ENCODE results near the gene SEMA4G. TPM values are rescaled to one million over a fixed set of nuclear protein-coding genes. Genes with fewer than 3 reads are reported as not detected.

The SEMA4G gene
- total and polyA plus RNA-seq, 2 of the 8 experiments (the other 6 are each of a cell fraction or from before 2014, with no cell fraction given), result 7.1 to 18.2 TPM

- Histone ChIP-seq H3K79me2 (ENCODE audit: control insufficient read depth in 1 of 2, insufficient read depth in 2 of 2, low read length in 2 of 2) (peaks cover 0 to 33% of the 10 kb centered on the region in 2 experiments; a peak in 2 of 4 replicates), H3K4ac (replicated peaks; ENCODE audit: insufficient read length, low read depth, low read length) (peak within 1 kb of the TSS; percentile 99), H2BK5ac (ENCODE audit: low read depth, low read length) (peak within 1 kb of the TSS; percentile 98), H4K91ac (replicated peaks; ENCODE audit: insufficient read length, low read length) (peak within 1 kb of the TSS; percentile 97), H3K14ac (ENCODE audit: insufficient read length) (no peak within 1 kb of the TSS), H3K56ac (replicated peaks; ENCODE audit: insufficient read length, low read depth, low read length) (peak within 1 kb of the TSS; percentile 71), H3K27ac (ENCODE audit: low read depth, low read length) (peak within 1 kb of the TSS; percentile 84), H4K8ac (ENCODE audit: extremely low read depth, insufficient read depth, low read length) (peak within 1 kb of the TSS; percentile 97), H2BK20ac (ENCODE audit: low read length) (peak within 1 kb of the TSS; percentile 80; the same call in 1 of the 2 replicates), H2AK5ac (ENCODE audit: low read depth, low read length) (peak within 1 kb of the TSS; percentile 76), H3K9ac (replicated peaks in 1 of 4; ENCODE audit: extremely low read depth in 1 of 4, low read depth in 3 of 4, low read length in 3 of 4) (peak within 1 kb of the TSS; percentile 80 to 94 (median 88)), H3K36me3 (ENCODE audit: control insufficient read depth in 2 of 4, insufficient read depth in 4 of 4, low read length in 3 of 4) (peaks cover 2 to 22% (median 13%) of the 10 kb centered on the region in 4 experiments; a peak in 5 of 8 replicates), H2BK12ac (ENCODE audit: low read depth, low read length) (peak within 1 kb of the TSS; percentile 98), H3K4me2 (ENCODE audit: insufficient read depth in 1 of 2, low read depth in 2 of 2, low read length in 2 of 2) (peak within 1 kb of the TSS; percentile 93 to 99), H3K9me3 (ENCODE audit: insufficient read depth in 2 of 2, low read depth in 1 of 2, low read length in 1 of 2) (no peaks in the 10 kb centered on the region), H3K4me1 (replicated peaks in 1 of 4; ENCODE audit: control insufficient read depth in 3 of 4, insufficient read depth in 4 of 4, low read length in 3 of 4) (peaks cover 4 to 24% (median 14%) of the 10 kb centered on the region in 4 experiments), H3K23ac (ENCODE audit: insufficient read length) (no peak within 1 kb of the TSS), H4K5ac (ENCODE audit: insufficient read length, low read depth, low read length) (peak within 1 kb of the TSS; percentile 46), H3K4me3 (ENCODE audit: extremely low read depth in 1 of 4, insufficient read depth in 2 of 4, low read depth in 3 of 4, low read length in 4 of 4) (peak within 1 kb of the TSS; percentile 75 to 90 (median 76)), H2BK120ac (replicated peaks; ENCODE audit: low read depth, low read length) (peak within 1 kb of the TSS; percentile 7), H3K27me3 (replicated peaks in 1 of 4; ENCODE audit: control insufficient read depth in 3 of 4, extremely low read depth in 1 of 4, insufficient read depth in 3 of 4, low read length in 3 of 4) (no peaks in the 10 kb centered on the region), H4K20me1 (replicated peaks in 1 of 2; ENCODE audit: control insufficient read depth in 1 of 2, insufficient read depth in 2 of 2, low read length in 2 of 2) (peaks cover 0 to 10% of the 10 kb centered on the region in 2 experiments), H2AFZ (ENCODE audit: low read length) (no peak within 1 kb of the TSS), H3K79me1 (ENCODE audit: low read depth, low read length) (peaks cover 6% of the 10 kb centered on the region; the same call in 1 of the 2 replicates), H2BK15ac (ENCODE audit: low read length) (peak within 1 kb of the TSS; percentile 98; the same call in 1 of the 2 replicates), H3K23me2 (ENCODE audit: low read depth, low read length) (peaks cover 17% of the 10 kb centered on the region), H3K18ac (ENCODE audit: extremely low read depth, low read length) (peak within 1 kb of the TSS; percentile 87)
- FAIRE-seq, result no peak
- WGBS, 2 experiments (ENCODE audit: extremely low coverage in 1 of 2, insufficient coverage in 1 of 2, insufficient read length in 1 of 2, insufficient replicate concordance in 2 of 2, low coverage in 1 of 2, low lambda C conversion rate in 2 of 2, missing lambda C conversion rate in 1 of 2), result 0% methylated on average over 2 of the region's 44 CpGs; no CpG with 5 or more reads in 1 of the 2 experiments
- ChIA-PET CTCF (ENCODE audit: partially characterized antibody) (interaction anchor here (1.0 to 26.8 kb wide), 5 partner anchors 8 to 56 kb away, joined by 5 to 464 read pairs (median 6); partner anchors contain the start of genes PDZD7 and SFXN3), POLR2A (ENCODE audit: partially characterized antibody) (interaction anchor here (0.9 to 12.6 kb wide), 6 partner anchors 9 to 33 kb away, joined by 3 to 143 read pairs (median 20); partner anchors contain the start of genes MRPL43, PDZD7, SFXN3 and TWNK)
- DNase-seq (ENCODE audit: low read depth in 1 of 2, low spot score in 2 of 2), result peak in 1 of 2 experiments; percentile 61
- TF ChIP-seq KDM4A (IDR thresholded peaks at IDR 0.05; ENCODE audit: low read depth, low read length, severe bottlenecking) (peak; percentile 41), SUZ12 (IDR thresholded peaks at IDR 0.05; ENCODE audit: low read length) (no peak)
Observed at GRCh38 chr10:100999742-101000126, 30.4 kb downstream of the SEMA4G start, which contains the start of gene LZTS2. Gene LZTS2 (plus strand): TSS chr10:100999808. CDS start chr10:101002539, 2,731 bp downstream.

All from H1 (cell line).